Ascending aorta (tissue), 2 donors: ENCODE data around the gene FBXO46. TPM values are rescaled to one million over a fixed set of nuclear protein-coding genes. Genes with fewer than 3 reads are reported as not detected.

Experiments
- DNase-seq, 2 donors: peaks; one replicate each; pipeline ENCODE4 v3.0.0-alpha.2; 2019; ENCODE audit warnings: low spot score in 2 of 2
- H3K27ac ChIP-seq, 2 donors: fragments of 200-600 bp; sonication (generic); one replicate each; pipeline ENCODE4 v1.5.1; 2016 to 2017; ENCODE audit warnings: mild to moderate bottlenecking in 1 of 2
- H3K27me3 ChIP-seq: fragments of 200-600 bp; sonication (generic); one replicate; pipeline ENCODE4 v1.5.1; 2017
- H3K36me3 ChIP-seq, 2 donors: fragments of 200-600 bp; sonication (generic); one replicate each; pipeline ENCODE4 v1.5.1; 2016
- H3K4me1 ChIP-seq, 2 donors: fragments of 200-600 bp; sonication (generic); one replicate each; pipeline ENCODE4 v1.5.1; 2016 to 2017; ENCODE audit warnings: mild to moderate bottlenecking in 1 of 2
- H3K4me3 ChIP-seq, 2 donors: fragments of 200-600 bp; sonication (generic); one replicate each; pipeline ENCODE4 v1.5.1; 2016 to 2017; ENCODE audit warnings: mild to moderate bottlenecking in 1 of 2
- H3K9me3 ChIP-seq, 2 donors: fragments of 200-600 bp; sonication (generic); one replicate each; pipeline ENCODE4 v1.5.1; 2016
- CTCF ChIP-seq, 3 experiments: fragments of 200-600 bp in 2 of 3; fragments of 450-650 bp in 1 of 3; sonication (generic) in 2 of 3; IDR thresholded peaks; one replicate each; pipeline ENCODE4 v1.5.1; 2016 to 2019; ENCODE audit warnings: antibody characterized with exemption in 3 of 3, mild to moderate bottlenecking in 1 of 3, moderate library complexity in 1 of 3
- intact Hi-C: fragments of 100-400 bp; cut with DNase I; formaldehyde crosslinking; loops from one replicate; pipeline ENCODE4 v1.15.1; 2023
- total RNA-seq: library from RNA; depleted of rRNA; stranded (reverse); fragments of >200 nt; gene quantifications from one replicate; pipeline ENCODE4 v1.1.0, GENCODE V29; 2016

Gene FBXO46
- total RNA-seq, 1 donor from 2014 or later: 27.5 TPM

GRCh38 chr19:45764945-45765701 lies 34.4 kb upstream of the FBXO46 start:
- no peaks in the 10 kb centered on the region for H3K36me3 ChIP-seq
- H3K27ac ChIP-seq: peak overlapping the region; percentile 96
- TF ChIP-seq CTCF (IDR thresholded peaks at IDR 0.05): no peak
- H3K4me3 ChIP-seq: peak overlapping the region in 1 of 2 donors; percentile 43
- DNase-seq: no peak
- H3K27me3 ChIP-seq: no peaks in the 10 kb centered on the region
- peaks cover 27 to 38% of the 10 kb centered on the region in 2 donors for H3K4me1 ChIP-seq
- intact Hi-C loops: loop anchor here (5.0 kb wide), 1 partner anchor 183 kb away; the partner anchor contains the start of gene OPA3
- no peaks in the 10 kb centered on the region for H3K9me3 ChIP-seq

- Histone ChIP-seq H3K4me3 (peak overlapping the region in 1 of 2 donors; percentile 43), H3K36me3 (no peaks in the 10 kb centered on the region), H3K27ac (peak overlapping the region; percentile 96), H3K4me1 (peaks cover 23 to 36% of the 10 kb centered on the region in 2 donors), H3K27me3 (no peaks in the 10 kb centered on the region), H3K9me3 (no peaks in the 10 kb centered on the region)
- DNase-seq: no peak
- TF ChIP-seq CTCF (IDR thresholded peaks at IDR 0.05): no peak
- intact Hi-C loops: no loop called here
Measured at GRCh38 chr19:45764475-45764874, 33.8 kb upstream of the FBXO46 start.

- Histone ChIP-seq H3K36me3 (no peaks in the 10 kb centered on the region), H3K4me1 (peaks cover 23 to 36% of the 10 kb centered on the region in 2 donors), H3K4me3 (peak overlapping the region; percentile 35 to 43), H3K27ac (peak overlapping the region; percentile 96), H3K27me3 (no peaks in the 10 kb centered on the region), H3K9me3 (no peaks in the 10 kb centered on the region)
- TF ChIP-seq CTCF (IDR thresholded peaks at IDR 0.05): no peak
- DNase-seq: no peak
- intact Hi-C loops: no loop called here
Measured at GRCh38 chr19:45763691-45764294, 33.1 kb upstream of the FBXO46 start.

GRCh38 chr19:45762870-45763631 lies 32.4 kb upstream of the FBXO46 start:
- Histone ChIP-seq H3K4me1 (peaks cover 23 to 36% of the 10 kb centered on the region in 2 donors), H3K27me3 (no peaks in the 10 kb centered on the region)
- no peak for TF ChIP-seq CTCF (IDR thresholded peaks at IDR 0.05)

GRCh38 chr19:45761714-45762113 lies 31.0 kb upstream of the FBXO46 start:
- TF ChIP-seq CTCF (IDR thresholded peaks at IDR 0.05): no peak
- intact Hi-C loops: no loop called here
- no peak overlapping the region for H3K27ac ChIP-seq
- H3K36me3 ChIP-seq: no peaks in the 10 kb centered on the region
- no peaks in the 10 kb centered on the region for H3K27me3 ChIP-seq
- no peaks in the 10 kb centered on the region for H3K9me3 ChIP-seq
- H3K4me3 ChIP-seq: no peak overlapping the region
- DNase-seq: no peak
- H3K4me1 ChIP-seq: peaks cover 23 to 33% of the 10 kb centered on the region in 2 donors

More at GRCh38 chr19:45762870-45763631, 32.4 kb upstream of the FBXO46 start:
- intact Hi-C loops: no loop called here
- H3K27ac ChIP-seq: peak overlapping the region in 1 of 2 donors; percentile 96
- H3K36me3 ChIP-seq: no peaks in the 10 kb centered on the region
- no peaks in the 10 kb centered on the region for H3K9me3 ChIP-seq
- no peak for DNase-seq
- H3K4me3 ChIP-seq: no peak overlapping the region
